GM18519 (cell line): ENCODE results near the gene WDR7.

Experiments
- ATAC-seq: cut with Tn5 transposase; IDR thresholded peaks from one replicate; pipeline ENCODE4 v1.9.1; 2021; ENCODE audit warnings: mild to moderate bottlenecking, moderate library complexity; ENCODE audit not compliant: unreplicated experiment, low FRiP score

The WDR7 gene

GRCh38 chr18:56982766-56983165 lies 331.6 kb downstream of the WDR7 start:
- no peak for ATAC-seq

GRCh38 chr18:56983275-56983992 lies 332.3 kb downstream of the WDR7 start:
- ATAC-seq = no peak

GRCh38 chr18:56984731-56985130 lies 333.6 kb downstream of the WDR7 start:
- no peak for ATAC-seq

GRCh38 chr18:56986829-56987228 lies 335.7 kb downstream of the WDR7 start:
- no peak for ATAC-seq

GRCh38 chr18:56987236-56987635 lies 336.1 kb downstream of the WDR7 start:
- ATAC-seq = no peak

GRCh38 chr18:56988022-56988421 lies 336.9 kb downstream of the WDR7 start:
- ATAC-seq = no peak

GRCh38 chr18:56990678-56991077 lies 339.5 kb downstream of the WDR7 start:
- no peak for ATAC-seq

GRCh38 chr18:56992777-56993176 lies 341.6 kb downstream of the WDR7 start:
- ATAC-seq = no peak

GRCh38 chr18:56995579-56996188 lies 344.5 kb downstream of the WDR7 start:
- no peak for ATAC-seq

- ATAC-seq = no peak
Observed at GRCh38 chr18:56997200-56997599, 346.0 kb downstream of the WDR7 start.

- ATAC-seq = no peak
Observed at GRCh38 chr18:56999823-57000222, 348.7 kb downstream of the WDR7 start.

GRCh38 chr18:57002627-57003026 lies 351.5 kb downstream of the WDR7 start:
- no peak for ATAC-seq

GRCh38 chr18:57003342-57003741 lies 352.2 kb downstream of the WDR7 start:
- ATAC-seq = no peak

- peak; percentile 99 for ATAC-seq
Observed at GRCh38 chr18:57004366-57005121, 353.4 kb downstream of the WDR7 start.

- ATAC-seq = no peak
Observed at GRCh38 chr18:57008001-57008686, 357.0 kb downstream of the WDR7 start.

GRCh38 chr18:57009844-57010243 lies 358.7 kb downstream of the WDR7 start:
- ATAC-seq = no peak

- no peak for ATAC-seq
Observed at GRCh38 chr18:57014772-57015413, 363.7 kb downstream of the WDR7 start.

- no peak for ATAC-seq
Observed at GRCh38 chr18:57015451-57015850, 364.3 kb downstream of the WDR7 start.

- no peak for ATAC-seq
Observed at GRCh38 chr18:57018845-57019244, 367.7 kb downstream of the WDR7 start.

- ATAC-seq = no peak
Observed at GRCh38 chr18:57022716-57023115, 371.6 kb downstream of the WDR7 start.
